Activated CD8-positive, alpha-beta memory T cell treated with anti-CD3 and anti-CD28 coated beads, Interleukin-2, amount 50 U/mL, for 24 hours (primary cell): Measurements from ENCODE around the gene DEFB118.
"Not testable (repeated sequence)": the region's sequence is repeated elsewhere in the genome, so short reads cannot be mapped to it uniquely, and the experiment has no call there.

Experiments
- DNase-seq: peaks from one replicate; pipeline ENCODE4 v3.0.0-alpha.2; 2020; ENCODE audit errors: extremely low read depth

Gene DEFB118, protein sequence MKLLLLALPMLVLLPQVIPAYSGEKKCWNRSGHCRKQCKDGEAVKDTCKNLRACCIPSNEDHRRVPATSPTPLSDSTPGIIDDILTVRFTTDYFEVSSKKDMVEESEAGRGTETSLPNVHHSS

DNA sequence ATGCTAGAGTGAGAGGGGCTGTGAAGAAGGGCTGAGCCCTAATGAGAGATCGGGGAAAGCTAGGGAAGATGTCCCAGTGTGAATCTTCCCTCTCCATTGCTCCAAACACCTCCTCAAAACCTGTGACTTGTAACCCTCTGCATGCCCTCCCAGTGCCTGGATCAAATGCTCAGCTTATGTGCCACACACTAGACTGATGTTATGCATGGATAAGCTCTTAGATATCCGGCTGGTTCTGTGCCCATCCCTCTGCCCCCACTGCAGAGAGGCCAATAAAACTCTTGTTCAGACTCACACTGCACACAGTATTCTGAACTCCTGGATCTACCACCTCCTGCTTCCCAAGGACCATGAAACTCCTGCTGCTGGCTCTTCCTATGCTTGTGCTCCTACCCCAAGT lies at the start of gene DEFB118:
TSS of gene DEFB118 (plus strand) at position 301 of the 400 bp plus-strand sequence. CDS start at position 351, 50 bp downstream.
- no peak for DNase-seq

DNA sequence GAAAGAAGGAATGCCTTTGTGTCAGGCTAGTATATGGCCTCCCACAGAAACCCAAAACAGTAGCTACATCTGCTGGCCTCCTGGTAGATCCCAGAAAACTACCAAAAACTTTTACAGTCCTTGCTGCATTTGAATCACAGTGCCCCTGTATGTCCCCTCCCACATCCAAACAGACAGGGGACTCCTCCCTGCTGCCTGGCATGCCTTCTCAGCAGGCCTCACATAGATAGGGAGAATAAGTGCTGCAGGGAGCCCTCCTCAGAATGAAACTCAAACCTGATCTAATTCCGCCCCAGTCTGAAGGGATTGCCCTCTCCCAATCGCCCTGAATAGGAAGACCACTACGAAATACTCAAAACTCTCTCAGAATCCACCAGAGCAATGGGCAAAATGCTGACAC lies 45.9 kb upstream of the DEFB118 start:
- DNase-seq: no peak

DNA sequence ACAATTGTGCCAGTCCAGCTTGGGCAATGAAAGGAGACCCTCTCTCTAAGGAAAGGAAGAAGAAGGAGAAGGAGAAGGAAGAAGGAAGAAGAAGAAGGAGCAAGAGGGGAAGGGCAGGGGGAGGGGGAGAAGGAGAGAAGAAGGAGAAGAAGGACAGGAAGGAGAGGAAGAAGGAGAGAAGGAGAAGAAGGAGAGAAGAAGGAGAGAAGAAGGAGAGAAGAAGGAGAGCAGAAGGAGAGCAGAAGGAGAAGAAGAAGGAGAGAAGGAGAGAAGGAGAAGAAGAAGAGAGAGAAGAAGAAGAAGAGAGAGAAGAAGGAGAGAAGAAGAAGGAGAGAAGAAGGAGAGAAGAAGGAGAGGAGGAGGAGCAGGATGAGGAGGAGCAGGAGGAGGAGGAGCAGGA lies 37.5 kb upstream of the DEFB118 start:
- DNase-seq: no peak

DNA sequence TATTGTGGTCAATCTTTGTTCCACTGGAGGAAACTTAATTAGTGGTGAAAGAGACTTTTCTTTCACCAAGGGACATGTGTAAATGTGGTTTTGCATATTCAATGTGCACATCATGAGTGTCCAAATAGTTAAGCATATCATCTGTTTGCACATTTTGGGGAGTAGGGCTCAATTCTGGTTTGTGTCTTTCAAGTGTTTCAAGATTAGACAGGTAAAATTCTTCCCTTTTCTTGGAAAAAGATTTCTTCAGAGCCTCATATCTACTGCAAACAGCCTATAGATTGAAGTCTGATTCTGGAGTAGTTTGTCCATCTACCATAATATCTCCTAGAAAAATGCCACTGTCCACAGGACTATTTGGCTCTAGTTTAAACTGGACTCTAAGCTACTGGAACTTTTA lies 26.9 kb upstream of the DEFB118 start:
- DNase-seq: no peak

DNA sequence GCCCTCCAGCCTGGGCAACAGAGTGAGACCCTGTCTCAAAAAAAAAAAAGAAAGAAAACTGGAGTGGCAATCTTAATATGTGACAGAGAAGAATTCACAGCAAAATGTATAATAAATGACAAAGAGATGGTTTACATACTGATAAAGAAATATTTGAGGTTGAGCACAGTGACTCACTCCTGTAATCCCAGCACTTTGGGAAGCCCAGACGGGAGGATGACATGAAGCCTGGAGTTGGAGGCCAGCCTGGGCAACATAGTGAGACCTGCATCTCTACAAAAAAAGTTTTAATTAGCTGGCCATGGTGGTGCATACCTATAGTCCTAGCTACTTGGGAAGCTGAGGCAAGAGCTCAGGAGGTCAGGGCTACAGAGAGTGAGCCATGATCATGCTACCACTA lies 12.4 kb upstream of the DEFB118 start:
- DNase-seq: no peak

DNA sequence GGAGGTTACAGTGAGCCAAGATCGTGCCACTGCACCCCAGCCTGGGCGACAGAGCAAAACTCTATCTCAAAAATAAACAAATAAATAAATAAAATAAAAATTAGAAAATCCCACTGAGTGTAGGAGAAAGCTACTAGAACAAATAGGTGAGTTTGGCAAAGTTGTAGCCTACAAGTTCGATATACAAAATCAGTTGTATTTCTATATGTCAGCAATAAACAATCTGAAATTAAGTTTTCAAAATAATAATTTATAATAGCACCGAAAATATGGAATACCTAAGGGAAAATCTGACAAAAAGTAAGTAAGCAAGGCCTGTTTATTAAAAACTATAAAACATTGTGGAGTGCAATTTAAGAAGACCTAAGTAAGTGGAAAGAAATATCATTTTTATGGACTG lies 5.1 kb upstream of the DEFB118 start:
- no peak for DNase-seq

DNA sequence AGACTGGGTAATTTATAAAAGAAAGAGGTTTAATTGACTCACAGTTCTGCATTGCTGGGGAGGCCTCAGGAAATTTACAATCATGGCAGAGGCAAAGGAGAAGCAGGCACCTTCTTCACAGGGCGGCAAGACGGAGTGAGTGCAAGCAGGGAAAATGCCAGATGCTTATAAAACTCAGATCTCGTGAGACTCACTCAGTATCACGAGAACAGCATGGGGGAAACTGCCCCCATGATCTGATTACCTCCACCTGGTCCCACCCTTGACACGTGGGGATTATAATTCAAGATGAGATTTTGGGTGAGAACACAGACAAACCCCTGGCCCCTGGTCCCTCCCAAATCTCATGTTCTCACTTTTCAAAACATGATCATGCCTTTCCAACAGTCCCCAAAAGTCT lies 4.1 kb upstream of the DEFB118 start:
- not testable (repeated sequence) for DNase-seq

DNA sequence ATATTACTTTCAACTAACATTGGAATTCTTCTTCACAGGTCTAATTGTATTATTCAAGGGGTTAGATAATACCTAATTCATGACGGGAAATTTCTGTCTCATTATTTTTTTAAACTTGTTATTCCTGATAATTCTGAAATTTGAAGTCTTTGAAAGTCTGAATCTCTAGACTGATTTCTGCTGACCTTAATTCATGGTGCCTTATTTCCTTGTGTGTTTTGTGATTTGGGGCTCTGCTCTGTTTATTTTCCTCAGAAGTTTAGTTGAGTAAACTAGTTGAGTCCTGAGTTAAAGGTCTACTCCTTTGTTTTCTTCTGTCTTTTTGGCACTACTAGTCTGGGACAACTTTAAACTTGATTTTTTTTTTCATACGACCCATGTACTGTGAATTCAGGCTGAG lies 5.9 kb downstream of the DEFB118 start:
- no peak for DNase-seq

DNA sequence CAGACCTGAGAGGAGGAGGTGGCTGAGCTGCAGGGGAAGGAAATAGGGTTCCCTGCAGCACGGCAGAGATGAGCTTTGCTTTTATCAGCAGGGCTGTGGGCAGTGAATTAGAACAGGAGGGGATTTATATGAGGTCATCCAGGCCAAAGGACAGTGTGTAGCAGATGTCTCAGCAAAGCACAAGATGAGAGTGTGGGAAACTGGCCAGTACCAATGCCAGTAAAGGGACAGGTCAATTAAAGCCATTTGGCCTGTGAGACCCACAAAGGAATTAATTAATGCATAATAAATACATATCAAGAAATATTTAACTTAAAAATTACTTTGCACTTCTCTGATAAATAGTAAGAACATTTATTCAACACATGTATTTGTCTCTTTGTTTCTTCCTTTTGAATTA lies 22.1 kb downstream of the DEFB118 start, which contains the start of gene DEFB119:
TSS of gene DEFB119 (minus strand) at position 101 of the 400 bp plus-strand sequence. CDS start 107 bp downstream, outside the sequence.
- no peak for DNase-seq

DNA sequence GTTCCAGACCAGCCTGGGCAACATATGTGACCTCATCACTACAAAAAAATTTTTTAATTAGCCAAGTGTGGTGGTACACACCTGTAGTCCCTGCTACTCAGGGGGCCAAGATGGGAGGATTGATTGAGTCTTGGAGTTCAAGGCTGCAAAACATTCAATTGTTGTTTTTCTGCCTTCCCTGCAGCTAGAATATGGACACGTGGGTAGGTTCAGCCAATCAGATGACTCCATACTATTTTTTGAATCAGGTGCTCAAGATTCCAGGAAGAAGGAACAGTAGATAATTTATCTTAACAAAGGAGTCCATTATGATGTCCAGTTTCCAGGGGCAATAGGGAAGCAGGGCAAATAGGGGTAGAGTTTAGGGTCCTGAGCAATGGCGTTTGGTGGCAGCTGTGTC lies 24.4 kb downstream of the DEFB118 start:
- no peak for DNase-seq

DNA sequence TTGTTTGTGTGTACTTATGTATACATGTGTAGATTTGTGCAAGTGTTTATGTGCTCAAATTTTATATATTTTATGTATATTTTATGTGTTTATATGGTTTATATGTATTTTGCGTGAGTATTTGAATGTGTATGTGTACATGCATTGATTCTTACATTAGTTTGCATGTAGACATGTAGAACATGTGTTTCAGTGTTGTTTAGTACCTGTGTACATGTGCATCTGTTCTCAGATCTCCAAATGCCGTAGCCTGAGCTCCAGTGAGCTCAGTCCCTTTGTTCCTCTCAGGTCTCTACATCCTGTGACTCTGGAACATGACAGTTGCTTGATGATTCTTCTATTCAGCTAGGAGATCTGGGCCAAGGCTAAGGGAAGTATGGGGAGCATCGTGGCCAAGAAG lies 26.5 kb downstream of the DEFB118 start:
- no peak for DNase-seq

DNA sequence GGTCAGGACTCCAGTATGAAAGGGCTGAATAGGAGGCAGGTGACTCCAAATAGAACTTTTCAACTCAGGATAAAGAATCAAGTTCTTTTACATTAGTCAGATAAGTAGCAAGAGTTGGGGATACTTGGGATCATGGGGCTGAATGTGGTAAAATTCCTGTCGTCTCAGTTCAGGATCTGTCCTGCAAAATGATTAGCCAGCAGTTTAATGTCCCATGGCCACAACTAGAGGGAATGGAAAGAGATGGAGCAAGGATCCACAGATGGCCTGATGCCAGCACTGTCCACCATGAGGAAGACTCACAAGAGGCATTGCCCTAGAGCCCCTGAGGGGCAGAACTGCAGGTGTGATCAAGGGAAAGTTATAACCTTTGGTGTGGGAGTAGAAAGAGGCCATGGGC lies 35.5 kb downstream of the DEFB118 start:
- no peak for DNase-seq

DNA sequence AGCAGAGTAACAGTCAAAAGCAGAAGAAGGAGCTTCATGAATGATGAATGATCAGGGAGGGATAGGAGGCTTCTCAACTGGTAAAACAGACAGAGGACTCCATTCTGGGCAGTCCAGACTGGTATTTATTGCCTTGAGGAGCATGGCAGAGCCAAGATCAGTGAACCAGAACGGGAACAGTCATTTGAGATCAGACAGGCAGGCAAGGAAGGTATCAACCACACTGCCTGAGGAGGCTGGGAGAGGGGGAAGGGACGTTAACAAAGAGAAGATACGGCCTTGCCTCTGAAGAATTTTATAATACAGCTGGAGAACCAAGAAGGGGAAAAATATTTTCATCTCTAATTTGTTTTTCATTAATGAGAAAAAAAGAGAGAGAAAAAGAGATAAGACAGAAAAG lies 37.7 kb downstream of the DEFB118 start, which contains the start of gene DEFB121:
TSS of gene DEFB121 (minus strand) at position 101 of the 400 bp plus-strand sequence. CDS start at position 38, 63 bp downstream.
- DNase-seq: no peak

DNA sequence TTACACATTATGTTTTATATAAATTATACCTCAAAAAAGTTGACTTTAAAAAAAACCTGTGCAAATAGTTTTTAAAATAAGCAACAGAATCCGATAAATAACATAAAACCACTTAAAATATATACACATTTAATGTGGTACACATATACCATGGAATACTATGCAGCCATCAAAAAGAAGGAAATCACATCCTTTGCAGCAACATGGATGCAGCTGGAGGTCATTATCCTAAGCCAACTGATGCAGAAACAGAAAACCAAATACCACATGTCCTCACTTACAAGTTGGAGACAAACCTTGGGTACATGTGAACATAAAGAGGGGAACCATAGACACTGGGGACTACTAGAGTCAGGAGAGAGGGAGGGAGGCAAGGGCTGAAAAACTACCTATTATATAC lies 41.6 kb downstream of the DEFB118 start:
- no peak for DNase-seq

DNA sequence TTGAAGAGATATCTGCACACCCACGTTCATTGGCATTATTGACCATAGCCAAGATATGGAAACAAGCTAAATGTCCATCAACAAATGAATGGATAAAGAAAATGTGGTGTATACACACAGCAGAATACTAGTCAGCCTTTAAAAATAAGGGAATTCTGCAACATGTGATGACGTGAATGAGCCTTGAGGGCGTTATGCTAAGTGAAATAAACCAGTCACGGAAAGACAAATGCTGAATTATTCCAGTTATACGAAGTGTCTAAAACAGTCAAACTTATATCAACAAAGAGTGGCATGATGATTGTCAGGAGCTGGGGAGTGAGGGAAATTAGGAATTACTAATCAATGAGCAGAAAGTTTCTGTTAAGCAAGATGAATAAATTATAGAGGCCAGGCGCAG lies 46.0 kb downstream of the DEFB118 start:
- DNase-seq: no peak

DNA sequence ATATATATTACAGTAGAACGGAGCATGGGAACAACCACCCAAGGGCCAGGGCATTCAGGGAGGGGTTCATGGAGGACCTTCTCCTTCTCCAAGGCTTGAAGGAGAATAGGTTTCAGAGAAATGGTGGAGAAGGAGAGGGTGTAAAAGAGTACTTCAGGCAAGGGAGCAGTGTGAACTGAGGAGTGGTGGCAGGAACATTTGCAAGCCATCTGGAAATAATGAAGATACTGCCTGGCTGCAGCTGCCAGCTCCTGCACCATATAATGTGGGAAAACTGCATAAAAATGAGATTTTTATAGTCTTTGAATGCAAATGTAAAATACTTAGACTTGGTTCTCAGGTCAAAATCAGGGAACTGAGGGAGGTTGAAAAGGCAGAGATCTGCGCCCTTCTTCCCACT lies 47.3 kb downstream of the DEFB118 start:
- no peak for DNase-seq

DNA sequence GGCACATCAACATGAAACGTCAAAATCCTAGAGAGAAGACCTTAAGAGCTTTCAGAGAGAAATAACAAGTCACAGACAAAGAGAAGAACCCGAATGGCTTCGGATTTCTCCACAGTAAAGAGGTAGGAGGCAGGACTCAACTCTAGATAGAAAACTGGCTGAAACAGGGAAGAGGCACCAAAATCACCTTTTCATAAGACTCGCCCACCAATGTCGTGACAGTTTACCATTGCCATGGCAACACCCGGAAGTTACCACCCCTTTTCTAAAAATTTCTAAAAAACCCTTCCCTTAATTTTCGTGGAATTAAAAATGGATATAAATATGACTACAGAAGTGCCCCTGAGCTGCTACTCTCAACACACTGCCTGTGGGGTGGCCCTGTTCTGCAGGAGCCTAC lies 49.9 kb downstream of the DEFB118 start:
- DNase-seq: no peak
